Endothelial cell of umbilical vein (primary cell): Measurements from ENCODE around the gene DBP.

ENCODE experiments used
- EZH2 ChIP-seq: IDR thresholded peaks from 2 replicates; pipeline ENCODE4 v1.6.1; 2012; ENCODE audit warnings: borderline replicate concordance, low read depth, mild to moderate bottlenecking, moderate library complexity, low read length, inconsistent platforms; ENCODE audit not compliant: severe bottlenecking
- JUN ChIP-seq: IDR thresholded peaks from 2 replicates; pipeline ENCODE4 v1.6.1; 2011; ENCODE audit warnings: borderline replicate concordance, low read depth; ENCODE audit not compliant: insufficient read length, insufficient read depth
- MYC ChIP-seq: IDR thresholded peaks from one replicate; pipeline ENCODE4 v1.6.1; 2011; ENCODE audit warnings: mild to moderate bottlenecking, low read depth, low read length
- POLR2A ChIP-seq: IDR thresholded peaks from 2 replicates; pipeline ENCODE4 v1.6.1; 2012; ENCODE audit warnings: low read depth, mild to moderate bottlenecking, control low read depth, low read length
- TF ChIP-seq, protein P1 (sequence below), 2 donors: IDR thresholded peaks; 1 replicate in 1 of 2; 2 replicates in 1 of 2; pipeline ENCODE4 v1.5.1; 2011; ENCODE audit warnings: low read length in 2 of 2, mild to moderate bottlenecking in 2 of 2, moderate library complexity in 2 of 2, control low read depth in 1 of 2, inconsistent platforms in 1 of 2, low read depth in 1 of 2; ENCODE audit not compliant: insufficient read depth in 1 of 2; ENCODE audit errors: extremely low read depth in 1 of 2
- TF ChIP-seq, protein P2 (sequence below): IDR thresholded peaks from 2 replicates; pipeline ENCODE4 v1.6.1; 2011; ENCODE audit not compliant: insufficient read depth, insufficient read length

DNA sequence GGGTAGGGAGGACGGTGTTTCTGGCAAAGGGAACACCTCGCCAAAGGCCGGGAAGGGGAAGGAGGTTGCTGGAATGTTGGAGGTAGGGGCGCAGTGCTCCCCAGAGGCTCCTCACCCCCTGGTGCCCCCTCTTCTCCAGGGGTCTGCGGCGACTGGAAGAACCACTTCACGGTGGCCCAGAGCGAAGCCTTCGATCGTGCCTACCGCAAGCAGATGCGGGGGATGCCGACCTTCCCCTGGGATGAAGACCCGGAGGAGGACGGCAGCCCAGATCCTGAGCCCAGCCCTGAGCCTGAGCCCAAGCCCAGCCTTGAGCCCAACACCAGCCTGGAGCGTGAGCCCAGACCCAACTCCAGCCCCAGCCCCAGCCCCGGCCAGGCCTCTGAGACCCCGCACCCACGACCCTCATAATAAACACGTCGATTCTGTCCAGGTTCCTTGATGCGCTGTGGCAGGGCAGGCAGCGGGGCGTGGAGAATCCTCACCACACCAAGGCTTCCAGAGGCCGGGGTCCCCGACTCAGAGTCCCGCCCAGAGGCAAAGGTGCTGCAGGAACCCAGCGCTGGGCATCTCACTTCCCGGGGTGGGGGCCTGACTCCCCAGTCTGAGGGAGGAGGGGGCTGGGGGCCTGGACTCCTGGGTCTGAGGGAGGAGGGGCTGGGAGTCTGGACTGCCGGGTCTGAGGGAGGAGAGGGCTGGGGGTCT lies 38.0 kb downstream of the DBP start:
- TF ChIP-seq, protein P1, sequence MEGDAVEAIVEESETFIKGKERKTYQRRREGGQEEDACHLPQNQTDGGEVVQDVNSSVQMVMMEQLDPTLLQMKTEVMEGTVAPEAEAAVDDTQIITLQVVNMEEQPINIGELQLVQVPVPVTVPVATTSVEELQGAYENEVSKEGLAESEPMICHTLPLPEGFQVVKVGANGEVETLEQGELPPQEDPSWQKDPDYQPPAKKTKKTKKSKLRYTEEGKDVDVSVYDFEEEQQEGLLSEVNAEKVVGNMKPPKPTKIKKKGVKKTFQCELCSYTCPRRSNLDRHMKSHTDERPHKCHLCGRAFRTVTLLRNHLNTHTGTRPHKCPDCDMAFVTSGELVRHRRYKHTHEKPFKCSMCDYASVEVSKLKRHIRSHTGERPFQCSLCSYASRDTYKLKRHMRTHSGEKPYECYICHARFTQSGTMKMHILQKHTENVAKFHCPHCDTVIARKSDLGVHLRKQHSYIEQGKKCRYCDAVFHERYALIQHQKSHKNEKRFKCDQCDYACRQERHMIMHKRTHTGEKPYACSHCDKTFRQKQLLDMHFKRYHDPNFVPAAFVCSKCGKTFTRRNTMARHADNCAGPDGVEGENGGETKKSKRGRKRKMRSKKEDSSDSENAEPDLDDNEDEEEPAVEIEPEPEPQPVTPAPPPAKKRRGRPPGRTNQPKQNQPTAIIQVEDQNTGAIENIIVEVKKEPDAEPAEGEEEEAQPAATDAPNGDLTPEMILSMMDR (IDR thresholded peaks at IDR 0.05; ENCODE audit: extremely low read depth in 1 of 2, insufficient read depth in 1 of 2, low read depth in 1 of 2, low read length in 2 of 2) = no peak
- TF ChIP-seq, protein P2, sequence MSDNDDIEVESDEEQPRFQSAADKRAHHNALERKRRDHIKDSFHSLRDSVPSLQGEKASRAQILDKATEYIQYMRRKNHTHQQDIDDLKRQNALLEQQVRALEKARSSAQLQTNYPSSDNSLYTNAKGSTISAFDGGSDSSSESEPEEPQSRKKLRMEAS = no peak
- no peak for TF ChIP-seq POLR2A
- no peak for TF ChIP-seq JUN
- no peak for TF ChIP-seq MYC
- TF ChIP-seq EZH2 = no peak
